HCT116 (cell line): ENCODE data around the gene RNF121. TPM values are rescaled to one million over a fixed set of nuclear protein-coding genes. Genes with fewer than 3 reads are reported as not detected.

ENCODE experiments used
- ATAC-seq: fragments of 200-7000 bp; cut with Tn5 transposase; 2 replicates; pipeline ENCODE4 v1.9.1; 2020; ENCODE audit warnings: mild to moderate bottlenecking, moderate library complexity
- BruUV-seq: library from RNA; stranded (reverse); fragments of 400-500 nt; replicated peaks from 2 replicates; lab custom pipeline; 2021; lab: Mats Ljungman, UMichigan
- CTCF ChIA-PET: fragments of 300-600 bp; sonication (Branson Sonifier 250); formaldehyde crosslinking; loops from one replicate; lab custom pipeline; 2021; ENCODE audit warnings: antibody characterized with exemption; lab: Charles Lee
- POLR2A ChIA-PET: fragments of 300-600, 350-600 bp; sonication (Branson Sonifier 250); formaldehyde crosslinking; loops from one replicate; lab custom pipeline; 2021; ENCODE audit warnings: antibody characterized with exemption; lab: Charles Lee
- RAD21 ChIA-PET, 2 experiments: fragments of 300-600 bp; sonication (Branson Sonifier 250); formaldehyde crosslinking; loops; one replicate each; lab custom pipeline; 2023; ENCODE audit warnings: low total read pairs in 2 of 2; ENCODE audit not compliant: uncharacterized antibody in 2 of 2, unreplicated experiment in 2 of 2, low non-redundant PET in 1 of 2; lab: Charles Lee
- DNase-seq: peaks from one replicate; pipeline ENCODE4 v3.0.0-alpha.2; 2010; ENCODE audit warnings: low read depth, low spot score
- H2AFZ ChIP-seq: fragments of 200-600 bp; shearing (Covaris generic), sonication (generic); 2 replicates; pipeline ENCODE4 v1.6.1; 2017; ENCODE audit warnings: low read depth, mixed run types, mixed read lengths, antibody characterized with exemption, low read length; ENCODE audit not compliant: poor library complexity, severe bottlenecking
- H3K27ac ChIP-seq: 2 replicates; pipeline ENCODE4 v1.5.1; 2012; ENCODE audit warnings: low read depth, low read length
- H3K27me3 ChIP-seq: fragments of 200-600 bp; sonication (generic); 2 replicates; pipeline ENCODE4 v1.6.1; 2016; ENCODE audit warnings: mixed run types, low read length, mixed read lengths; ENCODE audit not compliant: insufficient read depth
- H3K36me3 ChIP-seq, 2 experiments: fragments of 200-500 bp in 1 of 2; fragments of 200-600 bp in 1 of 2; sonication (Bioruptor generic) in 1 of 2; sonication (generic) in 1 of 2; 2 replicates each; pipeline versions ENCODE4 v1.5.1 to v1.6.1; 2014 to 2016; ENCODE audit warnings: low read length in 2 of 2, inconsistent platforms in 1 of 2, mixed read lengths in 1 of 2, mixed run types in 1 of 2; ENCODE audit not compliant: insufficient read depth in 2 of 2, control insufficient read depth in 1 of 2
- H3K4me1 ChIP-seq, 2 experiments: fragments of 200-600 bp in 1 of 2; sonication (generic) in 1 of 2; 2 replicates each; pipeline versions ENCODE4 v1.5.1 to v1.6.1; 2012 to 2017; ENCODE audit warnings: low read length in 2 of 2, inconsistent platforms in 1 of 2, mild to moderate bottlenecking in 1 of 2, mixed read lengths in 1 of 2, mixed run types in 1 of 2, moderate library complexity in 1 of 2; ENCODE audit not compliant: insufficient read depth in 2 of 2, control insufficient read depth in 1 of 2
- H3K4me2 ChIP-seq: fragments of 200-600 bp; sonication (generic); 2 replicates; pipeline ENCODE4 v1.6.1; 2017; ENCODE audit warnings: mixed run types, low read length, mixed read lengths
- H3K4me3 ChIP-seq, 2 experiments: fragments of 200-600 bp in 1 of 2; sonication (generic) in 1 of 2; replicated peaks in 1 of 2; 2 replicates each; pipeline ENCODE4 v1.5.1; 2011 to 2016; ENCODE audit warnings: low read length in 2 of 2, control low read depth in 1 of 2, low read depth in 1 of 2, mild to moderate bottlenecking in 1 of 2, mixed read lengths in 1 of 2, mixed run types in 1 of 2
- H3K79me2 ChIP-seq: fragments of 200-600 bp; sonication (generic); 2 replicates; pipeline ENCODE4 v1.6.1; 2017; ENCODE audit warnings: mild to moderate bottlenecking, mixed run types, low read length, moderate library complexity, mixed read lengths; ENCODE audit not compliant: insufficient read depth
- H3K9ac ChIP-seq: fragments of 200-600 bp; sonication (generic); 2 replicates; pipeline ENCODE4 v1.6.1; 2016; ENCODE audit warnings: low read length, mixed read lengths
- H3K9me2 ChIP-seq: fragments of 200-600 bp; sonication (generic), shearing (Covaris generic); 2 replicates; pipeline ENCODE4 v1.6.1; 2017; ENCODE audit warnings: mixed run types, mild to moderate bottlenecking, moderate library complexity; ENCODE audit not compliant: insufficient read depth
- H3K9me3 ChIP-seq, 2 experiments: fragments of 200-500 bp in 1 of 2; fragments of 200-600 bp in 1 of 2; sonication (Bioruptor generic) in 1 of 2; sonication (generic) in 1 of 2; 2 replicates each; pipeline ENCODE4 v1.6.1; 2014 to 2017; ENCODE audit warnings: low read length in 2 of 2, mixed read lengths in 2 of 2, inconsistent platforms in 1 of 2, low read depth in 1 of 2, mild to moderate bottlenecking in 1 of 2, mixed run types in 1 of 2, moderate library complexity in 1 of 2; ENCODE audit not compliant: control insufficient read depth in 1 of 2, insufficient read depth in 1 of 2
- H4K20me1 ChIP-seq: fragments of 200-600 bp; sonication (generic), shearing (Covaris generic); 2 replicates; pipeline ENCODE4 v1.6.1; 2017; ENCODE audit warnings: mixed run types, mild to moderate bottlenecking, moderate library complexity; ENCODE audit not compliant: insufficient read depth
- CBX3 ChIP-seq: IDR thresholded peaks from 2 replicates; pipeline ENCODE4 v1.6.1; 2012; ENCODE audit warnings: low read depth
- EGR1 ChIP-seq: IDR thresholded peaks from 2 replicates; pipeline ENCODE4 v1.6.1; 2012; ENCODE audit warnings: low read depth
- ELF1 ChIP-seq: IDR thresholded peaks from 2 replicates; pipeline ENCODE4 v1.6.1; 2012; ENCODE audit warnings: low read depth, borderline replicate concordance
- JUND ChIP-seq: IDR thresholded peaks from 2 replicates; pipeline ENCODE4 v1.6.1; 2012
- RAD21 ChIP-seq: IDR thresholded peaks from 2 replicates; pipeline ENCODE4 v1.6.1; 2012; ENCODE audit warnings: low read depth, mild to moderate bottlenecking
- SIN3A ChIP-seq: IDR thresholded peaks from 2 replicates; pipeline ENCODE4 v1.6.1; 2012; ENCODE audit warnings: low read depth
- SP1 ChIP-seq: IDR thresholded peaks from 2 replicates; pipeline ENCODE4 v1.6.1; 2012; ENCODE audit warnings: low read depth
- SRF ChIP-seq: IDR thresholded peaks from 2 replicates; pipeline ENCODE4 v1.6.1; 2012; ENCODE audit warnings: low read depth
- TCF7L2 ChIP-seq: IDR thresholded peaks from 2 replicates; pipeline ENCODE4 v1.7.0; 2011; ENCODE audit warnings: borderline replicate concordance, inconsistent platforms; ENCODE audit not compliant: insufficient read depth, insufficient read length; ENCODE audit errors: extremely low read depth
- ZFX ChIP-seq: fragments of 450-650 bp; IDR thresholded peaks from 2 replicates; pipeline ENCODE4 v1.6.1; 2017
- intact Hi-C: fragments of 100-400 bp; cut with micrococcal nuclease; formaldehyde crosslinking; loops from 2 replicates; pipeline ENCODE4 v1.10.0; 2022
- total RNA-seq: library from RNA; stranded (reverse); gene quantifications from one replicate; pipeline ENCODE4 v1.2.1, GENCODE V29; 2021; ENCODE audit not compliant: unreplicated experiment
- TF ChIP-seq, protein P1 (sequence below), 3 experiments: fragments of 200-600 bp in 1 of 3; sonication (generic) in 1 of 3; IDR thresholded peaks in 2 of 3; conservative IDR thresholded peaks in 1 of 3; 2 replicates each; pipeline ENCODE4 v1.5.1; 2012 to 2017; ENCODE audit warnings: low read depth in 2 of 3, low read length in 2 of 3, antibody characterized with exemption in 1 of 3, borderline replicate concordance in 1 of 3, control low read depth in 1 of 3, mild to moderate bottlenecking in 1 of 3, mixed read lengths in 1 of 3, mixed run types in 1 of 3, moderate library complexity in 1 of 3; ENCODE audit not compliant: insufficient read depth in 1 of 3

The RNF121 gene
- total RNA-seq, 1 experiment from 2014 or later, result 24.5 TPM

DNA sequence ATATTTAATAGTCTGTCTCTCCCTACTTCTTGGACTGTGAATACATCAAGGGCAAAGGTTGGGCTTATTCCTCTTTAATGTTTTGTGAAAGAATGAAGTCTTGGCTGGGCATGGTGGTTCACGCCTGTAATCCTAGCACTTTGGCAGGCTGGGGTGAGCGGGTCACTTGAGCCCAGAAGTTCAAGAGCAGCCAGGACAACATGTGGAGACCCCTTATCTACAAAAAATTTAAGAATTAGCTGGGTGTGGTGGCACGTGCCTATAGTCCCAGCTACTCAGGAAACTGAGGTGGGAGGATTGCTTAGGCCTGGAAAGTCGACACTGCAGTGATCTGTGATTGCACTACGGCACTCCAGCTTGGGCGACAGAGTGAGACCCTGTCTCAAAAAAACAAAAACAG lies 20.2 kb downstream of the RNF121 start:
- intact Hi-C loops, result no loop called here
- Histone ChIP-seq H3K4me2 (no peak overlapping the region), H3K9me2 (no peaks in the 10 kb centered on the region), H3K27ac (no peak overlapping the region), H3K36me3 (no peaks in the 10 kb centered on the region; a peak in 1 of 4 replicates), H2AFZ (no peak overlapping the region), H3K9ac (no peak overlapping the region), H3K9me3 (no peaks in the 10 kb centered on the region), H3K79me2 (peaks cover 70% of the 10 kb centered on the region), H3K4me1 (peaks cover 4 to 9% of the 10 kb centered on the region in 2 experiments; a peak in 3 of 4 replicates), H4K20me1 (no peaks in the 10 kb centered on the region; the same call in 1 of the 2 replicates), H3K27me3 (no peaks in the 10 kb centered on the region), H3K4me3 (no peak overlapping the region)
- BruUV-seq, result no TSS peak
- POLR2A ChIA-PET, result no interaction called here
- no peak for TF ChIP-seq RAD21
- no peak for TF ChIP-seq JUND
- TF ChIP-seq CBX3, result no peak
- no peak for TF ChIP-seq SRF
- TF ChIP-seq, protein P1, sequence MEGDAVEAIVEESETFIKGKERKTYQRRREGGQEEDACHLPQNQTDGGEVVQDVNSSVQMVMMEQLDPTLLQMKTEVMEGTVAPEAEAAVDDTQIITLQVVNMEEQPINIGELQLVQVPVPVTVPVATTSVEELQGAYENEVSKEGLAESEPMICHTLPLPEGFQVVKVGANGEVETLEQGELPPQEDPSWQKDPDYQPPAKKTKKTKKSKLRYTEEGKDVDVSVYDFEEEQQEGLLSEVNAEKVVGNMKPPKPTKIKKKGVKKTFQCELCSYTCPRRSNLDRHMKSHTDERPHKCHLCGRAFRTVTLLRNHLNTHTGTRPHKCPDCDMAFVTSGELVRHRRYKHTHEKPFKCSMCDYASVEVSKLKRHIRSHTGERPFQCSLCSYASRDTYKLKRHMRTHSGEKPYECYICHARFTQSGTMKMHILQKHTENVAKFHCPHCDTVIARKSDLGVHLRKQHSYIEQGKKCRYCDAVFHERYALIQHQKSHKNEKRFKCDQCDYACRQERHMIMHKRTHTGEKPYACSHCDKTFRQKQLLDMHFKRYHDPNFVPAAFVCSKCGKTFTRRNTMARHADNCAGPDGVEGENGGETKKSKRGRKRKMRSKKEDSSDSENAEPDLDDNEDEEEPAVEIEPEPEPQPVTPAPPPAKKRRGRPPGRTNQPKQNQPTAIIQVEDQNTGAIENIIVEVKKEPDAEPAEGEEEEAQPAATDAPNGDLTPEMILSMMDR (IDR thresholded peaks at IDR 0.05 in 2 of 3, conservative IDR thresholded peaks at IDR 0.05 in 1 of 3; ENCODE audit: borderline replicate concordance in 1 of 3, insufficient read depth in 1 of 3, low read depth in 2 of 3, low read length in 2 of 3), result no peak
- TF ChIP-seq EGR1, result no peak
- TF ChIP-seq TCF7L2, result no peak
- TF ChIP-seq ELF1, result no peak
- no peak for TF ChIP-seq SIN3A
- no peak for TF ChIP-seq SP1
- TF ChIP-seq ZFX, result no peak
- RAD21 ChIA-PET, result no interaction called here
- ATAC-seq (no peak), DNase-seq (no peak)
- CTCF ChIA-PET, result no interaction called here
